ENCODE measurements around the gene ADGRG4.
"Not testable (repeated sequence)": the region's sequence is repeated elsewhere in the genome, so short reads cannot be mapped to it uniquely, and the experiment has no call there.

The ADGRG4 gene

GRCh38 chrX:136421338-136421737 lies 120.6 kb downstream of the ADGRG4 start:
- no peaks in the 10 kb centered on the region for H3K27me3 ChIP-seq (ENCODE audit: control insufficient read depth, insufficient read depth, low read length, poor library complexity, severe bottlenecking)
- 88 to 92% methylated on average over 14 of the region's 14 CpGs for WGBS, 2 experiments
- H3K36me3 ChIP-seq (ENCODE audit: control insufficient read depth, insufficient read depth, low read length): no peaks in the 10 kb centered on the region
- H3K4me3 ChIP-seq (ENCODE audit: insufficient read depth, low read depth, low read length): no peak overlapping the region
- no peaks in the 10 kb centered on the region for H3K4me1 ChIP-seq (ENCODE audit: control insufficient read depth, insufficient read depth, low read length)
- no peaks in the 10 kb centered on the region for H3K9me3 ChIP-seq (ENCODE audit: control insufficient read depth, low read length)
- no peak overlapping the region for H3K27ac ChIP-seq (ENCODE audit: insufficient read depth, low read depth, low read length, poor library complexity, severe bottlenecking)

DNA sequence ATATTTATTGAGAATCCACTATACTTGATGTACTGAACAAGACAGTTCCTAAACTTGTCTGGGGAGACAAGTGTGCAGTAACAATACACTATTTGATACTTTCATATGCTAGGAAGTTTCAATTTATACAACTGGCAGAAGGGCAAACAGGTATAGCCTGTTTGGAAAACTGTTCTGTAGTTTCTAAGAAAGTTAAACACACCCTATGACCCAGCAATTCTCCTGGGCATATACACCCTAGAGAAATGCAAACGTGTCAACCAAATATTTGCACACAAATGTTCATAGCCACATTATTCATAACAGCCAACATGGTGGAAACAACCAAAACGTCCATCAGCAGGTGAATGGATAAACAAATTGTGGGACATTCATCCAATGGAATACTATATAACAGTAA lies 123.0 kb downstream of the ADGRG4 start:
- WGBS, 2 experiments: 82% methylated on average over 2 of the region's 2 CpGs; no CpG with 5 or more reads in 1 of the 2 experiments

DNA sequence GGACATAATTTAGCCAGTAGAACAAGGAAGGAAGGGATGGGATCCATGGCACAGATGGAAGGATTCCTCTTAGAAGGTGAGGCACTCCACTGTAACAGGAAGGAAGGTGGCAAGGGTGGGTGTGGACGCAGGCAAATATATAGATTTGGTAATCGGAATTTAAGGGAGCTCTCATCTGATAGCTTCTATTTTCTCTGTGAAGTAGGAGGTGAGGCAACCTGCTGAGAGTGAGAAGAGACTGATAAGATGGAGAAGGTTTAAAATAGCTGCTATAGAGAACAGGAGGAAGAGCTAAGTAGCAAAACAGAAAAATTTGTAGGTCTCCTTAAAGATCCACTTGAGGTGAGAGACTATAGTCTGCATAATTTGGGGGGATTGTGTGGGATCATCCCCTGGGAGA lies 125.2 kb downstream of the ADGRG4 start:
- no peaks in the 10 kb centered on the region for H3K9me3 ChIP-seq (ENCODE audit: control insufficient read depth, low read length)
- no peaks in the 10 kb centered on the region for H3K4me1 ChIP-seq (ENCODE audit: control insufficient read depth, insufficient read depth, low read length)
- H3K27me3 ChIP-seq (ENCODE audit: control insufficient read depth, insufficient read depth, low read length, poor library complexity, severe bottlenecking): no peaks in the 10 kb centered on the region
- H3K4me3 ChIP-seq (ENCODE audit: insufficient read depth, low read depth, low read length): no peak overlapping the region
- H3K36me3 ChIP-seq (ENCODE audit: control insufficient read depth, insufficient read depth, low read length): no peaks in the 10 kb centered on the region
- no peak overlapping the region for H3K27ac ChIP-seq (ENCODE audit: insufficient read depth, low read depth, low read length, poor library complexity, severe bottlenecking)
- 78 to 87% methylated on average over 2 of the region's 2 CpGs for WGBS, 2 experiments

More for the DNA sequence above, 123.0 kb downstream of the ADGRG4 start:
- no peak overlapping the region for H3K27ac ChIP-seq (ENCODE audit: insufficient read depth, low read depth, low read length, poor library complexity, severe bottlenecking)
- no peaks in the 10 kb centered on the region for H3K27me3 ChIP-seq (ENCODE audit: control insufficient read depth, insufficient read depth, low read length, poor library complexity, severe bottlenecking)
- H3K4me3 ChIP-seq (ENCODE audit: insufficient read depth, low read depth, low read length): no peak overlapping the region
- H3K9me3 ChIP-seq (ENCODE audit: control insufficient read depth, low read length): no peaks in the 10 kb centered on the region
- H3K36me3 ChIP-seq (ENCODE audit: control insufficient read depth, insufficient read depth, low read length): no peaks in the 10 kb centered on the region
- no peaks in the 10 kb centered on the region for H3K4me1 ChIP-seq (ENCODE audit: control insufficient read depth, insufficient read depth, low read length)

DNA sequence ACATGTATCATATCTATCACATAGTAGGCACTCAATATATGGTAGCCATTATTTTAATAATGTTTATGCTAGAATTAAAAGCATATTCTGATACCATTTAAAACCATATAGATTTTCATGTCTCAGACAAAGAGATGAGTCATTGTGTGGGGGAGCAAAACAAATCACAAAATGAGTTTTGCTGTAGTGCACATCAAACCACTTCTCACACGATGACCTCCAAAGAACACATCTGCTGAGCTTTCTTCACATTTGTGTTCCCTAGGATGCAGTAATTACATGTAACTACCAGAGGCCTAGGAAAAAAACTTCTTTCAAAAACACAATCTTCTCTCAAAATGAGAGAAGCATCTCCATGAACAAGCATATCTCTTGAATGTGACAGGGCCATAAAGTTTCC lies 130.9 kb downstream of the ADGRG4 start:
- WGBS, 2 experiments: 100% methylated on average over 1 of the region's 1 CpG

GRCh38 chrX:136437774-136438173 lies 137.0 kb downstream of the ADGRG4 start:
- WGBS, 2 experiments: 73 to 79% methylated on average over 2 of the region's 2 CpGs
- H3K36me3 ChIP-seq (ENCODE audit: control insufficient read depth, insufficient read depth, low read length): no peaks in the 10 kb centered on the region
- no peaks in the 10 kb centered on the region for H3K4me1 ChIP-seq (ENCODE audit: control insufficient read depth, insufficient read depth, low read length)

More for the DNA sequence above, 130.9 kb downstream of the ADGRG4 start:
- Histone ChIP-seq H3K27me3 (ENCODE audit: control insufficient read depth, insufficient read depth, low read length, poor library complexity, severe bottlenecking) (no peaks in the 10 kb centered on the region), H3K27ac (ENCODE audit: insufficient read depth, low read depth, low read length, poor library complexity, severe bottlenecking) (no peak overlapping the region), H3K4me1 (ENCODE audit: control insufficient read depth, insufficient read depth, low read length) (no peaks in the 10 kb centered on the region), H3K9me3 (ENCODE audit: control insufficient read depth, low read length) (no peaks in the 10 kb centered on the region), H3K36me3 (ENCODE audit: control insufficient read depth, insufficient read depth, low read length) (no peaks in the 10 kb centered on the region), H3K4me3 (ENCODE audit: insufficient read depth, low read depth, low read length) (no peak overlapping the region)

GRCh38 chrX:136438192-136438591 lies 137.4 kb downstream of the ADGRG4 start:
- H3K9me3 ChIP-seq (ENCODE audit: control insufficient read depth, low read length): no peaks in the 10 kb centered on the region
- no peak overlapping the region for H3K27ac ChIP-seq (ENCODE audit: insufficient read depth, low read depth, low read length, poor library complexity, severe bottlenecking)
- WGBS, 2 experiments: 100% methylated on average over 1 of the region's 3 CpGs
- H3K36me3 ChIP-seq (ENCODE audit: control insufficient read depth, insufficient read depth, low read length): no peaks in the 10 kb centered on the region
- no peaks in the 10 kb centered on the region for H3K27me3 ChIP-seq (ENCODE audit: control insufficient read depth, insufficient read depth, low read length, poor library complexity, severe bottlenecking)
- no peak overlapping the region for H3K4me3 ChIP-seq (ENCODE audit: insufficient read depth, low read depth, low read length)
- H3K4me1 ChIP-seq (ENCODE audit: control insufficient read depth, insufficient read depth, low read length): no peaks in the 10 kb centered on the region

More at GRCh38 chrX:136437774-136438173, 137.0 kb downstream of the ADGRG4 start:
- H3K27ac ChIP-seq (ENCODE audit: insufficient read depth, low read depth, low read length, poor library complexity, severe bottlenecking): no peak overlapping the region
- H3K9me3 ChIP-seq (ENCODE audit: control insufficient read depth, low read length): no peaks in the 10 kb centered on the region
- H3K27me3 ChIP-seq (ENCODE audit: control insufficient read depth, insufficient read depth, low read length, poor library complexity, severe bottlenecking): no peaks in the 10 kb centered on the region
- H3K4me3 ChIP-seq (ENCODE audit: insufficient read depth, low read depth, low read length): no peak overlapping the region

DNA sequence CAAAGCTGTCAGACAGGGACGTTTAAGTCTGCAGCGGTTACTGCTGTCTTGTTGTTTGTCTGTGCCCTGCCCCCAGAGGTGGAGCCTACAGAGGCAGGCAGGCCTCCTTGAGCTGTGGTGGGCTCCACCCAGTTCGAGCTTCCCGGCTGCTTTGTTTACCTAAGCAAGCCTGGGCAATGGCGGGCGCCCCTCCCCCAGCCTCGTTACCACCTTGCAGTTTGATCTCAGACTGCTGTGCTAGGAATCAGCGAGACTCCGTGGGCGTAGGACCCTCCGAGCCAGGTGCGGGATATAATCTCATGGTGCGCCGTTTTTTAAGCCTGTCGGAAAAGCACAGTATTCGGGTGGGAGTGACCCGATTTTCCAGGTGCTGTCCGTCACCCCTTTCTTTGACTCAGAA lies 144.9 kb downstream of the ADGRG4 start:
- not testable (repeated sequence) for H3K4me3 ChIP-seq (ENCODE audit: insufficient read depth, low read depth, low read length); H3K27me3 ChIP-seq (ENCODE audit: control insufficient read depth, insufficient read depth, low read length, poor library complexity, severe bottlenecking); H3K4me1 ChIP-seq (ENCODE audit: control insufficient read depth, insufficient read depth, low read length); H3K27ac ChIP-seq (ENCODE audit: insufficient read depth, low read depth, low read length, poor library complexity, severe bottlenecking); H3K9me3 ChIP-seq (ENCODE audit: control insufficient read depth, low read length); H3K36me3 ChIP-seq (ENCODE audit: control insufficient read depth, insufficient read depth, low read length)
- 83 to 84% methylated on average over 13 to 14 of the region's 18 CpGs for WGBS, 2 experiments

DNA sequence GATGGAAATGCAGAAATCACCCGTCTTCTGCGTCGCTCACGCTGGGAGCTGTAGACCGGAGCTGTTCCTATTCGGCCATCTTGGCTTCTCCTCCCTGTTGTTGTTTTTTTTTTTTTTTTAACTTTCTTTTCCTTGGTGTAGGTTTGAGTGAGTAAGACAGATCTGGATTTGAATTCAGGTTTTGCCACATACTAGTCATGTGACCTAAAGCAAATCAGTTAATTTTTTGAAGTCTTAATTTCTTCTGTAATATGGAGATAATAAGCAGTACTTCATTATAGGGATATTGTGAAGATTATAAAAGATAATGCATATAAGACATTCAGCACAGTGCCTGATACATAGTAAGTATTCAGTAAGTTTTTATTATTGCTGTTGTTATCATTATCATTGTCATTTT lies 145.4 kb downstream of the ADGRG4 start:
- H3K4me3 ChIP-seq (ENCODE audit: insufficient read depth, low read depth, low read length): no peak overlapping the region
- no peaks in the 10 kb centered on the region for H3K36me3 ChIP-seq (ENCODE audit: control insufficient read depth, insufficient read depth, low read length)
- 94 to 100% methylated on average over 3 to 4 of the region's 6 CpGs for WGBS, 2 experiments

DNA sequence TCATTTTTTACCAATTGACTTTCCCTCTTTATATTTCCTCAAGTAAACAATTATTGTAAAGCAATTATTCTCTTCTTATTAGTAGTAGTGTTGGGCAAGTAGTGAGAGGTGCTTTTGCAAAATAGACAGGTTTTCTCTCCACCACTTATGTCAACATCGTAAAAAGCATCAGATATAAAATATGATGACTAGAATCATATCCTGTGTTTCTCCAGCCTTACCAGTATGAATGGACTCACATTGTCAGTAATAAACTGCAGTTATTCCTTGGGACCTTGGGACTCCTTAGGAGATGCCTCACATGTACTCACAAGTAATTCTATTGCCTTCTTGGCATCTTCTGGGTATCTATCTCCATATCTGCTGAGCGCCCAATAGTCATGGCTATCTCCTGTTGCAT lies 146.5 kb downstream of the ADGRG4 start:
- 88 to 92% methylated on average over 1 of the region's 2 CpGs for WGBS, 2 experiments
- H3K4me3 ChIP-seq (ENCODE audit: insufficient read depth, low read depth, low read length): no peak overlapping the region
- H3K9me3 ChIP-seq (ENCODE audit: control insufficient read depth, low read length): no peaks in the 10 kb centered on the region
- no peaks in the 10 kb centered on the region for H3K27me3 ChIP-seq (ENCODE audit: control insufficient read depth, insufficient read depth, low read length, poor library complexity, severe bottlenecking)
- H3K27ac ChIP-seq (ENCODE audit: insufficient read depth, low read depth, low read length, poor library complexity, severe bottlenecking): no peak overlapping the region
- no peaks in the 10 kb centered on the region for H3K4me1 ChIP-seq (ENCODE audit: control insufficient read depth, insufficient read depth, low read length)
- no peaks in the 10 kb centered on the region for H3K36me3 ChIP-seq (ENCODE audit: control insufficient read depth, insufficient read depth, low read length)

More for the DNA sequence above, 145.4 kb downstream of the ADGRG4 start:
- Histone ChIP-seq H3K4me1 (ENCODE audit: control insufficient read depth, insufficient read depth, low read length) (no peaks in the 10 kb centered on the region), H3K9me3 (ENCODE audit: control insufficient read depth, low read length) (no peaks in the 10 kb centered on the region), H3K27ac (ENCODE audit: insufficient read depth, low read depth, low read length, poor library complexity, severe bottlenecking) (no peak overlapping the region), H3K27me3 (ENCODE audit: control insufficient read depth, insufficient read depth, low read length, poor library complexity, severe bottlenecking) (no peaks in the 10 kb centered on the region)

DNA sequence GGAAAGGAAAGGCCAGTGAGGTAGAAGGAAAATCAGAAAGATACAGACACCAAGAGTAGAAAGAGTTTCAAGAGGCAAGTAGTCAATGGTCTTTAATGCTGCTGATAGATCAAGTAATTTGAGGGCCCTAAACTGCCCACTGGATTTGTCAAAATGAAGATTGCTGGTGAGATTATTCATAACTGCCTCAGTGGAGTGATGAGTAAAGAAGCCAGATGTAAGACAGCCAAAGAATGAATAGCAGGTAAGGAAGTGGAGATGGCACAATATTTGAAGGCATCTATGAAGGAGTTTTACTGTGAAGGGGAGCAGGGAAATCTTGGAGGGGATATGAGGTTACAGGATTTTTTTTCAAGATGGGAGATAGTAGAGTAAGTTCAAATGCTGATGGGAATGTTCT lies 147.2 kb downstream of the ADGRG4 start:
- H3K4me3 ChIP-seq (ENCODE audit: insufficient read depth, low read depth, low read length): no peak overlapping the region
- no peak overlapping the region for H3K27ac ChIP-seq (ENCODE audit: insufficient read depth, low read depth, low read length, poor library complexity, severe bottlenecking)
- H3K9me3 ChIP-seq (ENCODE audit: control insufficient read depth, low read length): no peaks in the 10 kb centered on the region
- H3K4me1 ChIP-seq (ENCODE audit: control insufficient read depth, insufficient read depth, low read length): no peaks in the 10 kb centered on the region
- H3K27me3 ChIP-seq (ENCODE audit: control insufficient read depth, insufficient read depth, low read length, poor library complexity, severe bottlenecking): no peaks in the 10 kb centered on the region
- H3K36me3 ChIP-seq (ENCODE audit: control insufficient read depth, insufficient read depth, low read length): no peaks in the 10 kb centered on the region
